Ramos (cell line): Measurements from ENCODE around the gene MARK3.

Experiments
- in situ Hi-C: fragments of 300-500 bp; cut with MboI; formaldehyde crosslinking; loops from one replicate; pipeline ENCODE4 v1.14.3; 2022; ENCODE audit warnings: low sequenced_read_pairs; ENCODE audit not compliant: unreplicated experiment

Gene MARK3

DNA sequence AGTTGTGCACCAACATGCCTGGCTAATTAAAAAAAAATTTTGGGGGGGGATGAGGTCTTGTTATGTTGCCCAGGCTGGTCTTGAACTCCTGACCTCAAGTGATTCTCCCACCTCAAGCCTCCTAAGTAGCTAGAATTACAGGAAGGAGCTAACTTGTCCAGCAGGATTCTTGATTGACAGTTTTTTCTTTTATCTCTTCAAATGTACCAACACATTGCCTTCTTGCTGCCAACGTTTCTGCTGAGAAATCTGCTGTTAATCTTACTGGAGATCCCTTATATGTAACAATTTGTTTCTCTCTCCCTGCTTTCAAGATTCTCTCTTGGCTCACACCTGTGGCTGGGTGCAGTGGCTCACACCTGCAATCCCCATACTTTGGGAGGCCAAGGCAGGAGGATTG is 22.4 kb upstream of the MARK3 start:
- in situ Hi-C loops, result no loop called here

DNA sequence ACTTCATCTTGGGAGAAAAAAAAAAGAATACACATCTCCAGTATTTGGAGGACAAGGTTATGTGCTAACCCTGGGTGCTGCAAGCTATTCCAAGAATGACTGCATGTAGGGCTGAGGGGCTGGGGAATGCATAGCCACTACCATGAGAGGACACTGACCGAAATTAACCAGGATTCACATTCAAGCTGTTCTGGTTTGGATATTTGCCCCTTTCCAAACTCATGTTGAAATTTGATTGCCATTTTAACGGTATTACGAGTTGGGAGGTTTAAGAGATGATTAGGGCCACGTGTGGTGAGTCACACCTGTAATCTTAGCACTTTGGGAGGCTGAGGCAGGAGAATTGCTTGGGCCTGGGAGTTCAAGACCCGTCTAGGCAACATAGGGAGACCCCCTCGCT is 18.5 kb upstream of the MARK3 start:
- in situ Hi-C loops, result no loop called here

DNA sequence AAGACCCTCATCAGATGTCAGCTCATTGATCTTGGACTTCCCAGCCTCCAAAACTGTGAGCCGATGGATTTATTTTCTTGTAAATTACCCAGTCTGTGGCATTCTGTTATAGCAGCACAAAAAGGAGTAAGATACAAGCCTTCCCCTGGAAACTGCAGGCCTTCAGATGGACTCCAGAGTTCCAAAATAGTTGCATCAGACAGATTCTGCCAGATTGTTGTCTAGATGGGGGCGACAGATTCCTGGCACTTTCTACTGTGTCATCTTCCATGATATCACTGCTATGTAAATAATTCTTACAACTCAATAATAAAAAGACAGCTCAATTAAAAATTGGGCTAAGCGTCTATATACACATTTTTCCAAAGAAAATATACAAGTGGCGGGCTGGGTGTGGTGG is 17.2 kb upstream of the MARK3 start:
- in situ Hi-C loops, result no loop called here

DNA sequence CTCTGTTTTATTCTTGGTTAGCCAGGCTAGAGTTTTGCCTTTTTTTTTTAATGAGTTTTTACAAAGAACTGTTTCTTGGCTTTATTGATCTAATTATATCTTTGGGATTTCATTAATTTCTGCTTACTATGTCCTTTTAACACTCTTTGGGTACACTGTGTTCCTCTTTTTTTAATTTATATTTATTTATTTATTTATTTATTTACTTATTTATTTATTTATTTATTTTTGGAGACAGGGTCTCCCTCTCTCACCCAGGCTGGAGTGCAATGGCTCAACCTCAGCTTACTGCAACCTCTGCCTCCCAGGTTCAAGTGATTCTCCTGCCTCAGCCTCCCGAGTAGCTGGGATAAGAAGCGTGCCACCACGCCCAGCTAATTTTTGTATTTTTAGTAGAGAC is 15.1 kb upstream of the MARK3 start:
- in situ Hi-C loops, result no loop called here

DNA sequence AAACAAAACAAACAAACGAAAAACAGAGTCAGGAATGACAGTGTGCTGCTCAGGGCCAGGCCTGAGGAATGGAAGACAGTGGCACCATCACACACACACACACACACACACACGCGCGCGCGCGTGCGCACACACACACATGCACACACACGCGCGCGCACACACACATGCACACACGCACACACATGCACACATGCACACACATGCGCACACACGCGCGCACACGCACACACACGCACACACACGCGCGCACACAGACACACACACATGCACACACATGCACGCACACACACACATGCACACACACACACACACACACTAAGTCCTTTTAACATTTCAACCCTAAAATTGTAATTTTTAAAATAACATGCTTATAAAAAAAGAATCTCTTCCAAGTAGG is 13.2 kb upstream of the MARK3 start:
- in situ Hi-C loops, result no loop called here

DNA sequence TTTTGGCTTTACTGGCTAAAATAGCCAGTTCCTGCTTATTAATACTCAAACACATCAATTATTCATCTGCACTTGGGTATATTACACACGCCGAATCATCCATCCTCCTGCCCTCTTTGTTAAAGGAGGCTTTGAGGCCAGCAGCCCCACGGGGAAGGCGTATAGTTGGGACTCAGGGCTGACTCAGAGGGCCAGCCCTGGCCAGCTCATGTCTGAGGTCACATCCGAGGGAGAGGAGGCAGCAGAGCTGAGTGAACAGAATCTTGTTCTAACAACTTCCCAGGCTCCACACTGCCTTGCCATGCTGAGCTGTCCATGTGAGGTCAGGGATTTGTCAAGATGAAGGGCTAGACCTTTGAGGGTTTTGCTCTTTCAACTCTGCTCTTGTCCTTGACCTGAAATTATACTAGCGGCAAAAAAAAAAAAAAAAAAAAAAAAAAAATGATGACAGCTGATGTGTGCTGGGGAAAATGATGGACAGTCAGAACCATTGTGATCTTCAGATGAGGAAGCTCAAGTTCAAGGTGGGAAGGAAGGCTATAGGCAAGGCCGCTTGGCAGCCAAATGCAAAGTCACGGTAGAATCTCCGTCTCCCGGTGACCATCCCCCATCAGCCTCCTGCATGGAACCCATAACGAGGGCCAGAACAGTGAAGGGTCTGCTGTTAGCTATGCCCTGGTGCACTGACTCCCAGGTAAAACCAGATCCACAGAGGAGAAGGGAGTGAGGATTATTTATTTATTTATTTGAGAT is 12.5 kb upstream of the MARK3 start:
- in situ Hi-C loops, result no loop called here

DNA sequence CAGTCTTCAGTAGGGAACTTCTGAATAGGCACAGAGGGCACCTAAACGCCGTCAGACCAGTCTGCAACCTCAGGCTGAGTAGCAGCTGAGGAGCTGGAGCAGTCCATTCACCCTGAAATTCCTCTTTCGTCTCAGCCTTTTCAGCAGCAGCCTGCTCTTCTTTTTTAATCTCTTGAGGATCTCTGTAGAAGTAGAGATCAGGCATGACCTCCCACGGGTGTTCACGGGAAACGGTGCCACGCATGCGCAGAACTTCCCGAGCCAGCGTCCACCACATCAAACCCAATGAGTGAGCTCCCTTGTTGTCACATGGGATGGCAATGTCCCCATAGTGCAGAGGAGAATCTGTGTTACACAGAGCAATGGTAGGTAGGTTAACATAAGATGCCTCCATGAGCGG is 11.1 kb upstream of the MARK3 start:
- in situ Hi-C loops, result no loop called here

DNA sequence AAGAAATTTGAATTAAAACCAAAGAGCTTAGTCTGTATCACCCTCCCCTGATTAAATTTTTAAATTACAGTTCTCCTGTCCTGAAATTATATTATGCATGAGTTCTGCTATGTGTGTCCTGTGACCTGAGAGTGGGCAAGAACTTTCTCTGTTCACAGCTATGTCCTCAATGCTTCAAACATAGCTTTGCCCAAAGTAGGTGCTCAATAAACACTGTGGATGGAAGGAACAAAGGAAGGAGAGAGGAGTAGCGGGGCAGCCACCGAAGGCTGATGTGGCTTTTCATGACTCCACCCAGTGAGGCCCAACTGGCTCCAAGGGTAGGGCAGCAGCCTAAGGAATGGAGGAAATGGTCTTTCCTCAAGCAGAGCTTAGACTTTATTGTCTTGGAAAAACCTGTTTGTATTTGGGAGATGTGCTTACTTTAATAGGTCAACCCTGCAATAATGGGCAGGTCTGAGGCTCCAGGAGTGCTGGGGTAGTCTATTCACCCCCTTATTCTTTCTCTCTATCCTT is 7.6 kb upstream of the MARK3 start:
- in situ Hi-C loops, result no loop called here

DNA sequence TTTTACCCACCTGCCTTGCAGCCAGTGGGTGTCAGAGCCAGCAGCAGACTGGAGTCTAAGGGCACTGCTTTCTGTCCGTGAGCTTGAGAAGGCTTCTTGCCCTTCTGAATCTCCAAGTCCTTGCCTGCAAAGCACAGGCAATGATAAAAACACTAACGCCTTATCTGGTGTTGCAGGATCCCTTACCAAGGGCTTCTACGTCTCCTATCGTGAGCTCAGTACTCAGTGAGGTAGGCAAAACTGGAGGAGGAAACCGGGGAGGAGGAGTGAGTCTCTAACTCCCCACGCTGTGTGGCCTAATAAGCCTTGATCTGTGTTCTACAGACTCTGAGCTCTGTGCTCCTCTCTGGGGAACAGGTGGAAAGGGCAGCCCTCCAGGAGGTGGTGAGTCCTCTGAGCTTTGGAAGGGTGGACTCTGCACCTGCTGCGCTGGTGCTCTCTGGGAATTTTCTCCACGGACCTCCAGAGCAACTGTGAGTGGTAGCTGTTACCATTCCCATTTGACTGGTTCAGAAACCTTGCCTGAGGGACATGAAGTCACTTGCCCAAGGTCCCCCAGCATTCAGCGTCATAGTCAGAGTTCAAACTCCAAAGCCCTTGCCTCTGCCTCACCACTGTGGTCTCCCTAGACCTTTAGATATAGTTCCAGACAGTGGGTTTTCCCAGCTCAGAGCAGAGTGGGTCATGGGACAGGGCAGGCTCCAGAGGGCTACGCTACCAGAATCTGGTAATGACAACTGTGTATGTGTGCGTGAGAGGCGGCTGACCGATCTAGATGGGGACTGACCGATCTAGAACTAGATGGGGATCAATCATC is 7.0 kb upstream of the MARK3 start:
- in situ Hi-C loops, result no loop called here

DNA sequence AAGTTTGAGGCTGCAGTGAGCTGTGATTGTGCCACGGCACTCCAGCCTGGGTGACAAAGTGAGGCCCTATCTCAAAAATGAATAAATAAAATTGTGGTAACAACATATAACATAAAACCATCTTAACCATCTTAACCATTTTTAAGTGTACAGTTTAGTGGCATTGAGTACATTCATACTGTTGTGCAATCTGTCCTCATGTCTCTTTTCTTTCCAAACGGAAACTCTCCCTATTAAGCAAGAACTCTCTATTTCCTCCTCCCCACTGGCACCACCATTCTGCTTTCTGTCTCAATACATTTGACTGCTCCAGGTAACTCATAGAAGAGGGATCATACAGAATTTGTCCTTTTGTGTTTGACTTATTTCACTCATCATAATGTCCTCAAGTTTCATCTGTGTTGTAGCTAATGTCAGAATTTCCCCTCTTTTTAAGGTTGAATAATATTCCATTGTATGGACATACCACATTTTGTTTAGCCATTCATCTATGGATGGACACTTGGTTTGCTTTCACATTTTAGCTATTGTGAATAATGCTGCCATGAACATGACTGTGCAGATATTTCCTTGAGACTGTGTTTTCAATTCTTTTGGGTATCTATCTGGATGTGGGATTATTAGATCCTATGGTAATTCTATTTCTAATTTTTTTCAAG is 4.4 kb upstream of the MARK3 start:
- in situ Hi-C loops, result no loop called here

DNA sequence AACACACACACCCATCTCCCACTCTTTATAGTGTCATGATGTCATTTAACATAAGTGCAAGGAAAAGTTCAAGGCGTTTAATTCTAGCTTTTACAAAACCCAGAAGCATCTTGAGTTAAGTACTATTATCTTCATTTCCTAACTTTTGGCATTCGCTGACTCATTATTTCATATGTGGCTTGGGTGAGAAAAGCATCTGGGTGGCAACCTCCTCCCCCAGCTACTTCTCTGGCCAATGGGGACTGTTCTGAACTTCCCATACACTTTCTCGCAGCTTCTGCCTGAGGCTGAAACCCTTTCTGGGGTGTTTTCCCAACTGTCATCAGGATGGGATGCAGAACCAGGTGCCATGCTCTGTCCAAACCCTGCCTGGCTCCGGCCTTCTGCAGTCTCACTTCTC is 2.8 kb upstream of the MARK3 start:
- in situ Hi-C loops, result no loop called here

DNA sequence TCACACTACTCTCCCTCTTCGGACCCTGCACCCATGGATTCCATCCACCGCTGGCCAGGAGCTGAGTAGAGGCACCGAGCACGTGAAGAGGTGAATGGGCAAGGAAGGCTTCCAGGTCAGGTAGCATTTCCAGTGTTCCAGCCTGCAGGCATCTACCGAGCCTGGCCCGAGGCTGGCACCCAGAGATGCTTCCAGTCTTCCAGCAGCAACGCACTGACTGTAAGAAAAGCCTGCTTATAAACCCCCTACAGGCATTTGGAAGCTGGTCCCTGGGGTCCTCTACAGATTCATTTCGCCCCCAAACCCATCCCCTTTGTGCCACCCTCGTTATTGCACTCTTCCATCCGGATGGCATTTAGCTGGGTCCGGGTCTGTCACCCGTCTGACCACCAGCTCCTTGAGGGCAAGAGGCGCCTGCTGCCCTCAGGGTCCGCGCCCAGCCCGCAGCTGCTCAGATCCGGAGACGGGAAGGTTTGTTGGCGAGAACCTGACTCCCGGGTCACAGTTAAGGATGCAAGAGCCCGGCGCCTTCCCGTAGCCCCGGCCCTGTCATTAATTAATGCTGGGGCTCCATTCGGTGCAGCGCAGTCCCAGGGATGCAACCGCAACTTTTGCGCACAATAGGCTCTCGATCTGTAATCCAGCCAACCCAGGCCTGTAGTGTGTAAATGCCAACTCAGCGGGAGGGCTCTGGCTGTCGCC is 614 bp upstream of the MARK3 start:
- in situ Hi-C loops, result no loop called here

DNA sequence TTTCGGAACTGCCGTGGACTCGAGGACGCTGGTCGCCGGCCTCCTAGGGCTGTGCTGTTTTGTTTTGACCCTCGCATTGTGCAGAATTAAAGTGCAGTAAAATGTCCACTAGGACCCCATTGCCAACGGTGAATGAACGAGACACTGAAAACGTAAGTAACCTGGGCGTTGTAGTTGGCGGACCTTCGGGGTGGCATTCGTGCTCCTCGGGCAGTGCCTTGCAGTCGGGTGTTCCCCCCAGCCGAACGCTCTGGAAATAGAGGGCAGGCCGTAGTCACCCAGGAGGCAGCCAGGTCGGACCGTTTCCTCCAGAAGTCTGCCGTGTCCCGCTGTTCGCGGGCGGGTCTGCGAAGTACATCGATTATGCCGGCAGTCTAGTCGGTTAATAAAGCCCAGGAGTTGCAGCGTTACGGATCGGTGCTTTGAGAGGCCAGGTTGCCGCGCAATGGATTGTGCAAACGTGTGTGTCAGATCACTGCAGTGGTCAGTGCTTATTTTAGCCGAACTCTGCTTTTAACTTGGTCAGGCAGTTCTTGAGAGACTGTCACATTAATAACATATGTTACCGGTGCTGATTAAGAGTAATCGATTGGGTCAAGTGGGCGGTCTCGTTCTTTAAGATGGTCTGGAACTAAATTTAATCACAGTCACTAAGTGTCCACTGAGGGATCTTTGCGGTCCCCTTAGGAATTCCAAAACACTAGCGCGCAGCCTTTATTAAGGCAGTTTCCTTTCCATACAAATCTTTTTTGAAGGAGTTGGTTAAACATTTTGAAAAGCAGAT is 906 bp downstream of the MARK3 start:
- in situ Hi-C loops, result no loop called here

DNA sequence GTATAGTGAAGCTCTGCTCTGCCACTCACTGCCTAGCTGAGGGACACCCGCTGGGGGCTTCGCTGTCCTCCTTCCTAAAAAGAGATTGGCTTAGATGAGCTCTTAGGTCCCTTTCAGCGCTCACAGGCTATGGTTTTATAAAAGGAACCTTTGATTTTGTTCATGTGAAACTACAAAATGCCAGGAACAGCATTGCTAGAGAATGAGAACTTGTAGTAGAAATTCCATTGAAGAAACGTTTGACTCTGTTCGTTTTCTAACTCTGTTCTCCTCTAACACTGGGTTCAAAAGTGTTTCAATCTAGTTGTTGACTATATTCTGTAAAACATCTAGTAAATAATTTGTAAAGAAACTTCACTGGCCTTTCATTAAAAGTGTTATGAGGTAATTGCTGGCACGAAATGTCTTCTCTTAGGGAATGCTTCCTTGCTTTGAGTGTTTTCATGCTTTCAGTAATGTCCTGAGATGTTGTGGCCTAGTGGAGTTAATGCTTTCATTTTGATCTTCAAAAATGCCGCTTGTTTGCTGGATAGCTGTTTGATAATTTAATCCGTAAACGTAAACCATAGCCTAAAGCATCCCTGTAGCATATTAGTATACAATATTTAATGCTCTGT is 1.6 kb downstream of the MARK3 start:
- in situ Hi-C loops, result no loop called here

DNA sequence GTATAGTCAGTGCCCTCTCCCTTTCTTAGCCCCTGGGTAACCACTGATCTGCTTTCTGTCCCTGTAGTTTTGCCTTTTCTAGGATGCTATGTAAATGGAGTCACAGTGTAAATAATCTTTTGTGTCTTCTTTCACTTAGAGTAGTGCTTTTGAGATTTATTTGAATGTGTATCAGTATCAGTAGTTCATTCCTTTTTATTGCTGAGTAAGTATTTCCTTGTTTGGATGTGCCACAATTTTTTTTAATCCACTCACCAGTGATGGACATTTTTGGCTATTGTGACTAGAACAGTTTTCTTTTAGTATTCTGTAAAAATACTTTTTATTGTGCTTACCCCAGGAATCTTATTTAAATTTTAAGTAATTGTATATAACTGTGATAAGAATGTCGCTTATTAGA is 3.4 kb downstream of the MARK3 start:
- in situ Hi-C loops, result no loop called here

DNA sequence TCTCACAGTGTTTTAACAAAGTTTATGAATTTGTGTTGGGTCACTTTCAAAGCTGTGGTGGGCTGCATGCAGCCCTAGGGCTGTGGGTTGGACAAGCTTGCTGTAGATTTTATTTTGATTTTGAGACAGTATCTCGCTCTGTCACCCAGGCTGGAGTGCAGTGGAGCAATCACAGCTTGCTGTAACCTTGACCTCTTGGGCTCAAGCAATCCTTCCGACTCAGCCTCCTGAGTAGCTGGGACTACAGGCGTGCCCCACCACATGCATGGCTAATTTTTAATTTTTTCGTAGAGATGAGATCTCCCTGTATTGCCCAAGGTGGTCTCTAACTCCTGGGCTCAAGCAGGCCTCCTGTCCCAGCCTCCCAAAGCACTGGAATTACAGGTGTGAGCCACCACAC is 5.4 kb downstream of the MARK3 start:
- in situ Hi-C loops, result no loop called here

DNA sequence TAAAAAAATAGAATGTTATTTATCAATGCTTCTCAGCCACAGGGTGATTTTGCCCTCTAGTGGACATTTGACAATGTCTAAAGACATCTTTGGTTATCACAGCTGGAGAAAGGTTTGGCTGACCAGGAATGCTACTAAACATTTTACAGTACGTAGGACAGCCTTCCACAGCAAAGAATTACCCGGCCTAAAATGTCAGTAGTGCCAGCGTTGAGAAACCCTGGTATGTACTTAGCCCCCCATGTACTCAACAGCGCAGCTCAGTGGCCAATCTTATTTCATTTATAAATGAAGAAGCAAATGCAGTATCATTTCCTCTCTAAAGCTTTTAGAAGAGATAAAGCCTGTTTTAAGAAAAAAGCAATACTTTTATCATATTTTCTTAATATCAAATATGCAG is 5.8 kb downstream of the MARK3 start:
- in situ Hi-C loops, result no loop called here

DNA sequence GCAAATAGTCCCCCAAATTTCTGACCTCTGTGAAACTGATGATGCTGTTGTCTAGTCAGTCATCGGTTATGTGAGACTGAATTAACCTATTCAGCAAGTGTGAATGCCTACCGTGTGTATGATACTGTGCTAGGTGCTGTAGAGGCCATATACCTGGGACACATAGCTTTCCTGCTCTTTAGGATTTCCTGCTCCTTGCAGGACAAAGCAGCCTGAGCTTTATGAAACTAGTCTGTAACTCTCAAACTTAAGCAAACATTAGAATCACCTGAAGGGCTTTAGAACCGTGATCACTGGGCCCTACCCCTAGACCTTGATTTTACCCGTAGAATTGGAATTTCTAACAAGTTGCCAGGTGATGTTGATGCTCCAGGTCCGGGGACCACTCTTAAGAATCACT is 6.9 kb downstream of the MARK3 start:
- in situ Hi-C loops, result no loop called here

DNA sequence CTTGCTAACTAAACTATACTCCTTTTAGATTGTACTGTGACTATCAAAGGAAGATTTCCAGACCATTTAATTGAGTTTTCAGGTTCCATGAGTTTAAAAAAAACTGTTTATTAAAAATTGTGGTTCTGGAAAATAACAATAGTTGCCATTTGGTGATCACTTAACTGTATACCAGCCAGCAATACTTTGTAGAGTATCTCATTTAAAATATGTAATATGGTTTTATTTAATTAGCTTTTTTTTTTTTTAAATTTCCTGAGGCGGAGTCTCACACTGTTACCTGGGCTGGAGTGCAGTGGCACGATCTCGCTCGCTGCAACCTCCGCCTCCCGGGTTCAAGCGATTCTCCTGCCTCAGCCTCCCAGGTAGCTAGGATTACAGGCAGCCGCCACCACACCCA is 7.4 kb downstream of the MARK3 start:
- in situ Hi-C loops, result no loop called here
